ENCODE data around the gene SP140. TPM values are rescaled to one million over a fixed set of nuclear protein-coding genes. Genes with fewer than 3 reads are reported as not detected.

Gene SP140
- total and polyA plus RNA-seq, 2 of the 8 experiments (the other 6 are each of a cell fraction or from before 2014, with no cell fraction given) = 0.23 to 1.3 TPM

GRCh38 chr2:230356084-230356483 lies 130.5 kb downstream of the SP140 start (continued):
- TF ChIP-seq, protein P1, sequence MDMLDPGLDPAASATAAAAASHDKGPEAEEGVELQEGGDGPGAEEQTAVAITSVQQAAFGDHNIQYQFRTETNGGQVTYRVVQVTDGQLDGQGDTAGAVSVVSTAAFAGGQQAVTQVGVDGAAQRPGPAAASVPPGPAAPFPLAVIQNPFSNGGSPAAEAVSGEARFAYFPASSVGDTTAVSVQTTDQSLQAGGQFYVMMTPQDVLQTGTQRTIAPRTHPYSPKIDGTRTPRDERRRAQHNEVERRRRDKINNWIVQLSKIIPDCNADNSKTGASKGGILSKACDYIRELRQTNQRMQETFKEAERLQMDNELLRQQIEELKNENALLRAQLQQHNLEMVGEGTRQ (IDR thresholded peaks at IDR 0.05; ENCODE audit: low read length) = no peak
- TF ChIP-seq ATF3 (IDR thresholded peaks at IDR 0.05; ENCODE audit: insufficient read depth, low read depth, low read length) (no peak), TEAD4 (IDR thresholded peaks at IDR 0.05; ENCODE audit: low read depth, low read length) (no peak), SRF (IDR thresholded peaks at IDR 0.05; ENCODE audit: low read depth, low read length) (no peak)
